Mucosa of descending colon (tissue), 3 donors: ENCODE data around the gene BACH2. TPM values are rescaled to one million over a fixed set of nuclear protein-coding genes. Genes with fewer than 3 reads are reported as not detected.

Source experiments
- ATAC-seq: fragments of 200-7000 bp; cut with Tn5 transposase; one replicate; pipeline ENCODE4 v1.9.1; 2020; ENCODE audit warnings: mild to moderate bottlenecking, moderate library complexity
- DNase-seq, 3 donors: peaks; one replicate each; pipeline ENCODE4 v3.0.0-alpha.2; 2020
- H3K36me3 ChIP-seq: fragments of 200-600 bp; one replicate; pipeline ENCODE4 v1.8.0; 2021; ENCODE audit warnings: low read depth, mild to moderate bottlenecking
- H3K4me1 ChIP-seq: fragments of 200-600 bp; one replicate; pipeline ENCODE4 v1.8.0; 2021; ENCODE audit warnings: low read depth, mild to moderate bottlenecking
- H3K4me3 ChIP-seq: fragments of 200-600 bp; one replicate; pipeline ENCODE4 v1.8.0; 2021; ENCODE audit warnings: mild to moderate bottlenecking
- H3K9me3 ChIP-seq: fragments of 200-600 bp; one replicate; pipeline ENCODE4 v1.8.0; 2021; ENCODE audit warnings: mild to moderate bottlenecking
- intact Hi-C, 2 donors: fragments of 100-400 bp; cut with DNase I in 1 of 2; cut with micrococcal nuclease in 1 of 2; formaldehyde crosslinking; loops; one replicate each; pipeline versions ENCODE4 v1.11.0 to v1.11.1; 2022; cut with DNase I, micrococcal nuclease
- total RNA-seq, 3 donors: library from RNA; stranded (reverse); fragmentation: NEBNext Ultra II Directional in 2 of 3; extraction: Animal tissue kit (Norgen Biotek cat#: 25700) in 2 of 3; gene quantifications; one replicate each; pipeline versions ENCODE4 v1.2.1 to v1.2.4, GENCODE V29; 2021 to 2023
- TF ChIP-seq, protein P1 (sequence below): fragments of 200-600 bp; IDR thresholded peaks from one replicate; pipeline ENCODE4 v1.8.0; 2022; ENCODE audit warnings: antibody characterized with exemption, mild to moderate bottlenecking
- donor health status: DM: no; HTN: no; CAD: no; lungs with moderate emphysema.
- donor health status: DM: no; HTN: no; CAD: no.
- donor health status: DM: no; HTN: yes; CAD: no.

BACH2 gene
- total RNA-seq, 3 donors from 2014 or later: 0.96 to 1.6 (median 1.2) TPM

DNA sequence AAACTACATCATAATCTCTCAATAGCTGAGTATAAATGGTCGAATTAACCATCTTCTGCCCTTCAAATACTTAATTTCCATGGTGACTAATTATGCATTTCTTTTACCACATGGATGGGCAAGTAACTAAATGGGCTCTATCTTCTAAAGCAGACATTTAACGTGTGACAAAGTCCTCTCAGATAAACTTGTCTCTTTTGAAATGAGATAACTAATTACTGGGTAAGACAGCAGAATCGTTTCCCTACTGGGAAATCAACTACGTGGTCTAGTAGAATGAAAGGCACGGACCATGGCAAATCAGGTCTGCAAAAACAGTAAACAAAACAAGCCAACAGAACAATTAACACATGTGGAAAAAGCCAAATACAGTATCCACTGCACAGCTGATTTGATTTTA is 137.7 kb downstream of the BACH2 start:
- no peak overlapping the region for H3K4me3 ChIP-seq
- ATAC-seq (no peak), DNase-seq (no peak)
- H3K36me3 ChIP-seq: no peaks in the 10 kb centered on the region
- no peaks in the 10 kb centered on the region for H3K9me3 ChIP-seq
- no peaks in the 10 kb centered on the region for H3K4me1 ChIP-seq
- TF ChIP-seq, protein P1, sequence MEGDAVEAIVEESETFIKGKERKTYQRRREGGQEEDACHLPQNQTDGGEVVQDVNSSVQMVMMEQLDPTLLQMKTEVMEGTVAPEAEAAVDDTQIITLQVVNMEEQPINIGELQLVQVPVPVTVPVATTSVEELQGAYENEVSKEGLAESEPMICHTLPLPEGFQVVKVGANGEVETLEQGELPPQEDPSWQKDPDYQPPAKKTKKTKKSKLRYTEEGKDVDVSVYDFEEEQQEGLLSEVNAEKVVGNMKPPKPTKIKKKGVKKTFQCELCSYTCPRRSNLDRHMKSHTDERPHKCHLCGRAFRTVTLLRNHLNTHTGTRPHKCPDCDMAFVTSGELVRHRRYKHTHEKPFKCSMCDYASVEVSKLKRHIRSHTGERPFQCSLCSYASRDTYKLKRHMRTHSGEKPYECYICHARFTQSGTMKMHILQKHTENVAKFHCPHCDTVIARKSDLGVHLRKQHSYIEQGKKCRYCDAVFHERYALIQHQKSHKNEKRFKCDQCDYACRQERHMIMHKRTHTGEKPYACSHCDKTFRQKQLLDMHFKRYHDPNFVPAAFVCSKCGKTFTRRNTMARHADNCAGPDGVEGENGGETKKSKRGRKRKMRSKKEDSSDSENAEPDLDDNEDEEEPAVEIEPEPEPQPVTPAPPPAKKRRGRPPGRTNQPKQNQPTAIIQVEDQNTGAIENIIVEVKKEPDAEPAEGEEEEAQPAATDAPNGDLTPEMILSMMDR: no peak
- intact Hi-C loops: no loop called here

DNA sequence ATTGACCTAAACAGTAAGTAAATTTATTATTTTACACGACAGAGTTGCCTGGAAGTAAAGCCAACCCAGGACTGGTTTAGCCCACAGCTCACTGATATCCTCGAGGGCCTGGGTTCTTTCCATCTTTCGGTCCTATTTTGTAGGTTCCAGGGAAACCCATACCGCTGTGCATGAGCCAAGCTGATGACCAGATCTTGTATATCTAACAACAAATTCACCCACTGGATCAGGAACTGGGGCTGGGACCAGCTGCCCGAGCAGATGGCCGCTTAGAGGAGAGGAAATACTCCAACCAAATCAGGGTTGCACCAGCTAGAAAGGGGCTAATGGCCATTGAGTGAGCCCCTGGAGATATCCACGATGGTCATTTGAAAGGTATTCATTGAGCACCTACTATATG is 139.2 kb downstream of the BACH2 start:
- H3K9me3 ChIP-seq: no peaks in the 10 kb centered on the region
- H3K4me1 ChIP-seq: no peaks in the 10 kb centered on the region
- ATAC-seq (no peak), DNase-seq (no peak)
- TF ChIP-seq, protein P1: no peak
- H3K4me3 ChIP-seq: no peak overlapping the region
- no peaks in the 10 kb centered on the region for H3K36me3 ChIP-seq
- intact Hi-C loops: no loop called here

DNA sequence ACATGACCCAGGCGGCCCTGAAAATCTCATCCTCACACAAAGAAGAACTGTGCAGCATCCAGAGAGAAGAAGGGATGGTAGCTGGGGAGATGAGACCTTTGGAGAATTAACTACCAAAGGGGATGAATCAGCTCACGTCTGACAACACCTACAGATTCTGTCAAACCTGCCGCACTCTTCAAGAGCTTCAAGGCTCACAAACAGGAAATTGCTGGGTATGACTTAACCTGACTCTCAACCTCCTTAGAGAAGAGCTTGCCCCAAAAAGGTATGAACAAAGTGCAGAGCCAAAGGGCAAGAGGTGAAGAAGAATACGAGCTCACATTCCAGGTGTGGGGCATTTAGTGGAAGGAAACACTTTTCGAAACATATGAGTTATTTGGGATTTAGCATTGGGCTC is 139.8 kb downstream of the BACH2 start:
- DNase-seq: no peak
- intact Hi-C loops: no loop called here
- no peaks in the 10 kb centered on the region for H3K4me1 ChIP-seq
- no peaks in the 10 kb centered on the region for H3K9me3 ChIP-seq
- no peaks in the 10 kb centered on the region for H3K36me3 ChIP-seq
- TF ChIP-seq, protein P1: no peak
- H3K4me3 ChIP-seq: no peak overlapping the region
- ATAC-seq: peak; percentile 25

DNA sequence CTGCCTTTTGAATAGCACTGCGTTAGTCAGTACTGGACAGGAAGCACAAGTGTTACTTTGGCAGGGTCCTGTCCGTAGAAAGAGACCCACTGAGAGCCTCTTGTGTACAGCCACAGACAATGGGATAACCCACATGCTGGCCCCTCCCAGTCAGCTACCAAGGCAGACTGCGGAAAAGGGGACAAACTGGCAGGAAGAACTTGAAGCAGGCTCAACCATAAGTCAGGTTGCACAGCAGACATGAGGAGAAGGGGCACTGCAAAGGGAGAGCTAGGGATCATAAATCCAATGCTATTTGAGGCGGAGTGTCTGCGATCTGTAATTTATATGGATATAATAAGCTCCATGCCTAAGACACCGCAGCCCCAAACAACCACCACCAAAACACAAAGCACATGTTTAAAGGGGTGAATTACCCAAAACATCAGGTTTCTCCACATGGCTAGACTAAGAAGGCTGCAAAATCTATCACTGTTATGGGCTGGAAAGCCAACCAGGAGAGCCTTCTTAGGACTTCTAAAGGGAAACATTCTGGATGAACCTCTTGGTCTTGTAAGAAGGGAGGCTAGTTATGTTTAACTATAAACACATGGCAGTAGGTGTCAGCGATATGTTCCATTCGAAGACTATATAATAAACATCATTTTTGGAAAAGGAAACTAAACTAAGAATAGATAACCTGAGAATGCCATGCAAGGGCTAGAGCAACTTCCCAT is 141.7 kb downstream of the BACH2 start:
- no peaks in the 10 kb centered on the region for H3K36me3 ChIP-seq
- DNase-seq (no peak), ATAC-seq (no peak)
- H3K9me3 ChIP-seq: no peaks in the 10 kb centered on the region
- intact Hi-C loops: no loop called here
- no peak overlapping the region for H3K4me3 ChIP-seq
- TF ChIP-seq, protein P1: no peak
- H3K4me1 ChIP-seq: no peaks in the 10 kb centered on the region

DNA sequence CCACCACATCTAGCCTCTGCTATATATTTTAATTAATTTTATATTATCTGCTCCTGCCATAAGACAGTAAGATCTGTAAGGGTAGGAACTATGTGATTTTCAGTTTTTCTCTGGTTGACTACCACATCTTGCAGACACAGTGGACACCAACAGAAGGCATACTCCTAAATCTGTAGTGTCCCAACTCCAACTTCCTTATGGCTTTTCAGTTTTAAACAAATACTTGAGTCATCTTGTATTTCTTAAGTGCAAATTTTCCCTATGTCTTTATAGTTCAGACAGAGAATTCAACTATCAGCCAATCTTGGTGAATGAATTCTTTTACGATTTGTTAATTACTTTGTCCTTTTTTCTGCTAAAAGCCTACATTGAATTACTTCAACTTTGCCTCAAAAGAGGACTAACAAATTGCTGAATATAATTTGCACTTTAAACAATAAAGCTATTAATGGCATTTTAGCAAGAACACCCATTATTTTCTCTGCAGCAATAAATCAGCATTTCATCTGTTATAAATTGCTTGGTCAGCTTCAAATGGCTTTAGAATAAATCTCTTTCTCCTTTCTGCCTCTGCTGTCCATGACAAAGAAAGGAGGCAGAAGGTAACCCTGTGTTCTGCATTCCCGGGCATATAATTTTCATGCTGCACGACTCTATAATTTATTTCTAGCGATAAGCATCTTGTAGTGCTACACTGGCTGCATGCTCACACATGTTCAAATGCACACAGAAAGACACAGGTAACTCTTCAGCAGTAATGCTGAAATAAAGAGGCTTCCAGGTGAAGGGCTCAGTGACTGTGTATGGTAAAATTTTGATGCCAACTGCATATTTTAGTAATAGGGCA is 144.8 kb downstream of the BACH2 start:
- ATAC-seq: no peak
- no peaks in the 10 kb centered on the region for H3K9me3 ChIP-seq
- H3K36me3 ChIP-seq: no peaks in the 10 kb centered on the region
- TF ChIP-seq, protein P1: no peak
- intact Hi-C loops: no loop called here
- H3K4me3 ChIP-seq: no peak overlapping the region
- DNase-seq: no peak
- no peaks in the 10 kb centered on the region for H3K4me1 ChIP-seq
